Pancreas (tissue), 10 donors: ENCODE measurements around the gene PGF. TPM values are rescaled to one million over a fixed set of nuclear protein-coding genes. Genes with fewer than 3 reads are reported as not detected.
A peak's percentile ranks its signal among the peaks of the same experiment; 100 is the strongest.

ENCODE experiments used
- ATAC-seq, 4 donors: fragments of 200-7000 bp; cut with Tn5 transposase; one replicate each; pipeline versions ENCODE4 v1.8.0 to v1.9.1; 2020; ENCODE audit warnings: mild to moderate bottlenecking in 4 of 4, moderate library complexity in 4 of 4
- DNase-seq, 6 donors: peaks; one replicate each; pipeline ENCODE4 v3.0.0-alpha.2; 2020
- FAIRE-seq: peaks from 2 replicates; lab custom pipeline; 2012; peaks lifted over from hg19 to GRCh38; lab: Jason Lieb, UNC
- H3K27ac ChIP-seq, 4 donors: fragments of 200-600 bp; sonication (generic); 1 replicate in 3 of 4; 2 replicates in 1 of 4; pipeline versions ENCODE4 v1.5.0 to v1.8.0; 2020
- H3K27me3 ChIP-seq, 4 donors: fragments of 200-600 bp; one replicate each; pipeline ENCODE4 v1.8.0; 2021
- H3K36me3 ChIP-seq, 3 donors: fragments of 200-600 bp; sonication (generic) in 1 of 3; one replicate each; pipeline versions ENCODE4 v1.5.0 to v1.8.0; 2020 to 2021
- H3K4me1 ChIP-seq, 3 donors: fragments of 200-600 bp; one replicate each; pipeline ENCODE4 v1.8.0; 2021
- H3K4me3 ChIP-seq, 4 donors: fragments of 200-600 bp; sonication (generic) in 2 of 4; one replicate each; pipeline versions ENCODE4 v1.5.0 to v1.8.0; 2020 to 2021
- H3K9me3 ChIP-seq, 4 donors: fragments of 200-600 bp; one replicate each; pipeline ENCODE4 v1.8.0; 2021
- WGBS, 2 donors: extraction: QIAGEN DNeasy Blood & Tissue Kit; methylation state at CpG; one replicate each; pipeline ENCODE4 v1.1.7; 2013; 5-methylcytosine and 5-hydroxymethylcytosine counted together
- intact Hi-C, 3 donors: fragments of 100-400 bp; cut with DNase I; formaldehyde crosslinking; loops; one replicate each; pipeline versions ENCODE4 v1.11.1 to v1.14.2; 2022
- polyA plus RNA-seq, 2 donors: library from polyadenylated mRNA; stranded (reverse); fragments of 200-250 nt; gene quantifications; one replicate each; pipeline ENCODE4 v1.2.3, GENCODE V29; 2013
- total RNA-seq, 6 donors: library from RNA; stranded (reverse); fragmentation: NEBNext Ultra II Directional in 4 of 6; extraction: Animal tissue kit (Norgen Biotek cat#: 25700) in 4 of 6; gene quantifications; one replicate each; pipeline versions ENCODE4 v1.2.1 to v1.2.4, GENCODE V29; 2021 to 2023
- TF ChIP-seq, protein P1 (sequence below), 4 donors: fragments of 200-600 bp; sonication (generic) in 3 of 4; IDR thresholded peaks; one replicate each; pipeline versions ENCODE4 v1.5.0 to v1.8.0; 2021; ENCODE audit warnings: antibody characterized with exemption in 4 of 4
- donor health status: healthy with polysubstance abuse.
- donor health status: DM: no; HTN: no; CAD: no; lungs with moderate emphysema.
- donor health status: DM: no; HTN: no; CAD: no.
- donor health status: control.
- donor health status: control.
- donor health status: Bipolar disorder and iron deficiency.
- donor health status: DM: yes; HTN: yes; CAD: no.
- donor health status: DM: no; HTN: no; CAD: no.
- donor health status: DM: no; HTN: no; CAD: no.
- donor health status: DM: yes; HTN: yes; CAD: no.

The PGF gene
- total and polyA plus RNA-seq, 8 donors, result 0.73 to 4.7 (median 1.6) TPM

DNA sequence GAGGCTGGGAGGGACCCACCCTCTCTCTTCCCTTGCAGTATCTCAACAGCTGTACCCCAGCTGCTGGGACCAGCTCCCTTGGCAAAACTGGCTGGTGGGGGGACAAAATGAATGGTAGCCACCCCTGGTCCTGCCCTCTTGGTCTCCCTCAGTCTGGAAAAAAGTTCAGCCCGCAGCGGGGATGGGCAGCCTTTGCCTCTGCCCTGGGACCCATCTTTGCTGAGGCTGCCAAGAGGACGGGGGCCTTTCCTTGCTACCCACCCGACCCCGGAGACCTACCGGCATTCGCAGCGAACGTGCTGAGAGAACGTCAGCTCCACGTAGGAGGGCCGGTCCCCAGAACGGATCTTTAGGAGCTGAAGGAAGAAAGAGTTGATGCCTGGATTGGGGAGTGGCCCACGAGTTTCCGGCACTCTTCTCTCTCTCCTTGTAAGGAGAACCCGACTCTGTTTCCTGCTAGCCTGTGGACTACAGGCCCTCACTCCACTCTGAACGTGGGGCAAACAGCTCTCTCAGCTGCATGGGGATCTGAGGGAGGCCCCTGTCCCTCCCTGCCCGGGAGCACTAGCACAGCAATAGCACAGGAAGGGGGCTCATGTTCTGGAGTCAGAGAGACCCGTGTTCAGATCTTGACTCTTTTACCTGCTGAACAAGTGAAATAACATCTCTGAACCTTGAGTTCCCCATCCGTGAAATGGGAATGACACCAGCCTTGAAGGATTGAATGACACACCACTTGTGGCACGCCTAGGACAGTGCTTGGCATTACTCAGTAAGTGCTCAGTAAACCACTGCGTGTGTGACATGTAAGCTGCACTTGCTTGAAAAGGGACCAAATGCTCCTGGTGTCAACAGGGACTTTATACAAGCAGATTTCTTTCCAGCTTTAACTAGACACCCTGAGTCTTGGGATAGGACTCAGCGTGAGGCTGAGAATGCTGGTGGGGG is 6.9 kb downstream of the PGF start:
- 78 to 82% methylated on average over 22 to 23 of the region's 23 CpGs for WGBS, 2 donors
- no peak for ATAC-seq

DNA sequence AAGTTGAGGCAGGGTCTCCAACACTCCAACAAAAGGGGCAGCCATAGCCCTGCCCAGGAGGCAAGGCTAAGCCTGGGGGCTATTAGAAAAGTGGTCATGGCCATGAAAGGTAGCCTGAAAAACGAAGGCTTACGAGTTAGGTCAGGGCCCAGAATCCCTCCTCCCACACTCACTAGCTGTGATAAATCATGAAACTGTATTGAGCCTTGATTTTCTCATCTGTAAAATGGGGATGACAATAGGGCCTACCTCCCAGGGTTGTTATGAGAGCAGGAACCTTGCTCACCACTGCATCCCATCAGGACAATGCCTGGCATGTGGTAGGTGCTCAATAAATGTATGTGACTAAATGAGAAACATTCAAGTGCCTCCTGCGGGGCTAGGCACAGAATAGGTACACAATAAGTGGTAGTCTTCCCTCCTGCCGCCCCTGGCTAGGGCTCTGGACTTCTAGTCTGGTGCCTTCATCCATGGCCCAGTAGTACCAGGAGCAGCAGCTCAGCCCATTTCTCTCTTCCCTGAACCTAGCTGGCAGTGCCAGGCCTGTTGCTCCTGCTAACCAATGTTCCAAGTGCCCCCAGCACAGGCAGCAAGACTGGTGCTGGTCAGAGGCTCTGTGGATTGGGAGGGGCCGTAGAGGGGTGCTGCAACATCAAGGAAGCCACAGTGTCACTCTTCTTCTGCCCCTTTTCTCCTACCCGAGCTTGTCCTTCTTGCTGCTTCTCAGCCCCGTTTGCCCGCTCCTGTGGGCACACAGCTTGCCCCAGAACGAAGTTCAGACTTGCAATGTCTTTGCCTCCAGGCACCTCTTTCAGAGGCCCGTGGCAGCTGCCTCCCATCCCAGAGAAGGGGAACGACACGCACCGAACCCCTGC is 7.8 kb downstream of the PGF start:
- intact Hi-C loops, result loop anchor here in 2 of 3 donors (5.0 kb wide), 2 partner anchors 135 to 140 kb away; no protein-coding TSS in a partner anchor

More for the DNA sequence above, 6.9 kb downstream of the PGF start:
- H3K4me1 ChIP-seq, result peaks cover 0 to 12% (median 11%) of the 10 kb centered on the region in 3 donors
- no peak overlapping the region for H3K27ac ChIP-seq
- H3K4me3 ChIP-seq, result no peak overlapping the region
- H3K9me3 ChIP-seq, result no peaks in the 10 kb centered on the region
- FAIRE-seq, result no peak
- no peaks in the 10 kb centered on the region for H3K36me3 ChIP-seq
- TF ChIP-seq, protein P1, sequence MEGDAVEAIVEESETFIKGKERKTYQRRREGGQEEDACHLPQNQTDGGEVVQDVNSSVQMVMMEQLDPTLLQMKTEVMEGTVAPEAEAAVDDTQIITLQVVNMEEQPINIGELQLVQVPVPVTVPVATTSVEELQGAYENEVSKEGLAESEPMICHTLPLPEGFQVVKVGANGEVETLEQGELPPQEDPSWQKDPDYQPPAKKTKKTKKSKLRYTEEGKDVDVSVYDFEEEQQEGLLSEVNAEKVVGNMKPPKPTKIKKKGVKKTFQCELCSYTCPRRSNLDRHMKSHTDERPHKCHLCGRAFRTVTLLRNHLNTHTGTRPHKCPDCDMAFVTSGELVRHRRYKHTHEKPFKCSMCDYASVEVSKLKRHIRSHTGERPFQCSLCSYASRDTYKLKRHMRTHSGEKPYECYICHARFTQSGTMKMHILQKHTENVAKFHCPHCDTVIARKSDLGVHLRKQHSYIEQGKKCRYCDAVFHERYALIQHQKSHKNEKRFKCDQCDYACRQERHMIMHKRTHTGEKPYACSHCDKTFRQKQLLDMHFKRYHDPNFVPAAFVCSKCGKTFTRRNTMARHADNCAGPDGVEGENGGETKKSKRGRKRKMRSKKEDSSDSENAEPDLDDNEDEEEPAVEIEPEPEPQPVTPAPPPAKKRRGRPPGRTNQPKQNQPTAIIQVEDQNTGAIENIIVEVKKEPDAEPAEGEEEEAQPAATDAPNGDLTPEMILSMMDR (IDR thresholded peaks at IDR 0.05), result no peak
- intact Hi-C loops, result loop anchor here in 2 of 3 donors (5.0 kb wide), 2 partner anchors 134 to 139 kb away; no protein-coding TSS in a partner anchor
- DNase-seq, result no peak
- no peaks in the 10 kb centered on the region for H3K27me3 ChIP-seq

DNA sequence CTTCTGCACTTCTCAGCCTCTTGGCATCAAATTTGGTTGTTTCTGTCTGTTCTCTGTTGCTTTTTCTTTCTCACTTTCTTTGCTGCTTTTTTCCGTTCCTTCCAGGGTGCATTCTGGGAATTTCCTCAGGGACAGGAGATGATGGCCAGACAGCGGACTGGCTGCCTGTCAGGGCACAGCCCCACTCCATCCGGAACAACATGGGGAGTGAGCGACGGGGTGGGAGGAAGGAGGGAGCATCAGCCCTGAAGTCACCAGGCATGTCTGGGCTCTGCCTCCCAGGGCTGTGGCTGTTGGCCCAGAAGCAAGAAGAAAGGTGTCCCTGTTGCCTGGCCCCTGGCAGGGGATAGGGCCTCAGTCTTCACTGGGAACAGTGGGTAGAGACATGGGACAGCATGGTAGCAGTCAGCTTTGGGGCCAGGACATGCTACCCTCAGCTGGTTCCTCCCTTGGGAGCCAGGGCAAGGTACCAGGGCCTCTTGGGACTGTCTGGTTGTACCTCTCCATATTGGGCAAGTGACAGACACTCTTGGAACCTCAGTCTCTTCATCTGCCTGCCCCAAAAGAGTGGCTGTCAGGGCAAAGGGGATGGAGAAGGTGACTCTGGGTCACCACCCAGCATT is 8.6 kb downstream of the PGF start:
- H3K27me3 ChIP-seq, result no peaks in the 10 kb centered on the region
- no peaks in the 10 kb centered on the region for H3K9me3 ChIP-seq
- H3K27ac ChIP-seq, result no peak overlapping the region
- WGBS, 2 donors, result 22 to 23% methylated on average over 5 of the region's 5 CpGs
- peaks cover 0 to 12% (median 11%) of the 10 kb centered on the region in 3 donors for H3K4me1 ChIP-seq
- no peak for DNase-seq
- intact Hi-C loops, result loop anchor here in 2 of 3 donors (5.0 kb wide), 2 partner anchors 136 to 141 kb away; no protein-coding TSS in a partner anchor
- H3K36me3 ChIP-seq, result no peaks in the 10 kb centered on the region
- H3K4me3 ChIP-seq, result no peak overlapping the region
- TF ChIP-seq, protein P1 (IDR thresholded peaks at IDR 0.05), result peak in 1 of 4 donors; percentile 7
- no peak for ATAC-seq
- no peak for FAIRE-seq

More for the DNA sequence above, 7.8 kb downstream of the PGF start:
- H3K27ac ChIP-seq, result no peak overlapping the region
- no peaks in the 10 kb centered on the region for H3K9me3 ChIP-seq
- peaks cover 0 to 12% (median 11%) of the 10 kb centered on the region in 3 donors for H3K4me1 ChIP-seq
- TF ChIP-seq, protein P1 (IDR thresholded peaks at IDR 0.05), result no peak
- H3K4me3 ChIP-seq, result no peak overlapping the region
- FAIRE-seq (no peak), ATAC-seq (no peak), DNase-seq (no peak)
- H3K36me3 ChIP-seq, result no peaks in the 10 kb centered on the region
- no peaks in the 10 kb centered on the region for H3K27me3 ChIP-seq
- WGBS, 2 donors, result 81 to 92% methylated on average over 13 of the region's 13 CpGs

DNA sequence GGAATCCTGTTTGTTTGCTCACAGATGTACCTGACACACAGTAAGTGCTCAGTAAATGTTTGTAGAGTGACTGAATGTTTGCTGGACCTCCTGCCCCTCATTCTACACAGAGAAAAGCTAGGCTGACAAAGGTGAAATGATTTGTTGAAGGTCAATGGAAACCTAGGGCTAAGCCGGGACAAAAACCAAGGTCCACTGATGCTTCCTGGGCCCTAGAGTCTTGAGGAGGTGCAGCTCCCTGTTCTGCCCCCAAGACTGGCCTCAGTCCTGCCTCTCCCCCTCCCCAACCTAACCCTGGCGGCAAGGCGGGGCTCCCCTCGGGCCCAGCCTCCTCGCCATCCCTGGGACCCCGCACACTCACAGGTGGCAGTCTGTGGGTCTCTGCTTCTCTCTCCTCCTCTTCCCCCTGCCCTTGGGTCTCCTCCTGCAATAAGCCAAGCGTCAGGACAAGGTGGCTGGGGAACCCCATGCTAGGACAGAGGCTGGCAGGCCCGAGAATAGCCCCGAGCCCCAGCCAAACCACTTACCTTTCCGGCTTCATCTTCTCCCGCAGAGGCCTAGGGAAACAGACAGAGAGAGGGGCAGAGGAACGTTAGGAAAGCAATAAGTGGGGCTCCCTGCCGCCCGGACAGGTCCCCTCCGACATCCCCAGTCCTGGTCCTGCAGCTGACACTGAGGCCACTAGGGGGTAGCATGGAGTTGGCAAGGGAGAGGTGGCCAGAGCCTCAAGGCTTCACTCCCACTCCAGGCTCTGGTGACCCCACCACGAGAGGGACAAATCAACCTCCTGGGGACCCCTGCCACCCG is 9.3 kb downstream of the PGF start:
- Histone ChIP-seq H3K36me3 (no peaks in the 10 kb centered on the region), H3K27ac (no peak overlapping the region), H3K4me1 (peaks cover 0 to 6% (median 6%) of the 10 kb centered on the region in 3 donors), H3K27me3 (no peaks in the 10 kb centered on the region), H3K4me3 (no peak overlapping the region), H3K9me3 (no peaks in the 10 kb centered on the region)
- ATAC-seq (peak; percentile 76 to 91 (median 88)), DNase-seq (peak; percentile 62 to 86 (median 80)), FAIRE-seq (no peak)
- TF ChIP-seq, protein P1 (IDR thresholded peaks at IDR 0.05), result peak; percentile 82 to 91 (median 87)
- 27 to 31% methylated on average over 17 of the region's 17 CpGs for WGBS, 2 donors
- intact Hi-C loops, result loop anchor here in 2 of 3 donors (5.0 kb wide), 2 partner anchors 136 to 141 kb away; no protein-coding TSS in a partner anchor
